NCI-H2107 treated with DMSO at 0.1 percent for 48 hours (cell line): ENCODE results near the gene HINFP.
"Not testable (repeated sequence)": the region's sequence is repeated elsewhere in the genome, so short reads cannot be mapped to it uniquely, and the experiment has no call there.

ENCODE experiments used
- DNase-seq: peaks from one replicate; lab custom pipeline; 2025; ENCODE audit not compliant: unreplicated experiment; lab: John Stamatoyannopoulos, UW

HINFP gene

DNA sequence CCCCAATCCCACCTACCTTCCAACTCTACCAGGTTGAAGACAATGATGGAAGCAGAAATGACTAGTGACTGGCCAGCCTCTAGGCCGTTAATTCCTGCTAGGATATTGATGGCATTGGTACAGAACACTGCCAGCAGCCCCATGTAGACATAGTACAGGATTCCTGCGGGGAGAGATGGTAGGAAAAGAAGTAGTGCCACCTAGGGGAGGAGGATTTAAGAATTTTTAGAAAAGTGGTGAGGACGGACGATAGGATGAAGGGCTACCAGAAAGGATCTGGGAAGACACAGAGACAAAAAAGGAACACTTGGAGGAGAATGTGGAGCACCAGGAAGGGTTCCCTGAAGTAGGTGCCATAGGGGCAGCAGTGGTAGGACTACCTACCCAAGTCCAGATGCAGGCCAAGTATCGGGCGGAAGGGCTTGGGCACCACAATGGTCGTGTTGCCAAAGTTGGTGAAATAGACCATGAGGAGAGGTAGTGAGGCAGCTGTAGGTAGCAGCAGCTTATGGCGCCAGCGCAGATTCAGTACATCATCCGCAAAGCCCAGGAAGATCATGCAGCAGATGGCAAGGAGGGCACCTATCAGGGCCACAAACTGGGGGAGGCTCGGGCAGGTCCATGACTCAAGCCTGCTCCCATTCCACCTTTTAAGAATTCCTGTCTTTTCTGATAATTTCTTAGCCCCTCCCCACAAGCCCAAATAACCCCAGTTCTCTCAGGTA lies 21.0 kb upstream of the HINFP start:
- DNase-seq: peak; percentile 49

DNA sequence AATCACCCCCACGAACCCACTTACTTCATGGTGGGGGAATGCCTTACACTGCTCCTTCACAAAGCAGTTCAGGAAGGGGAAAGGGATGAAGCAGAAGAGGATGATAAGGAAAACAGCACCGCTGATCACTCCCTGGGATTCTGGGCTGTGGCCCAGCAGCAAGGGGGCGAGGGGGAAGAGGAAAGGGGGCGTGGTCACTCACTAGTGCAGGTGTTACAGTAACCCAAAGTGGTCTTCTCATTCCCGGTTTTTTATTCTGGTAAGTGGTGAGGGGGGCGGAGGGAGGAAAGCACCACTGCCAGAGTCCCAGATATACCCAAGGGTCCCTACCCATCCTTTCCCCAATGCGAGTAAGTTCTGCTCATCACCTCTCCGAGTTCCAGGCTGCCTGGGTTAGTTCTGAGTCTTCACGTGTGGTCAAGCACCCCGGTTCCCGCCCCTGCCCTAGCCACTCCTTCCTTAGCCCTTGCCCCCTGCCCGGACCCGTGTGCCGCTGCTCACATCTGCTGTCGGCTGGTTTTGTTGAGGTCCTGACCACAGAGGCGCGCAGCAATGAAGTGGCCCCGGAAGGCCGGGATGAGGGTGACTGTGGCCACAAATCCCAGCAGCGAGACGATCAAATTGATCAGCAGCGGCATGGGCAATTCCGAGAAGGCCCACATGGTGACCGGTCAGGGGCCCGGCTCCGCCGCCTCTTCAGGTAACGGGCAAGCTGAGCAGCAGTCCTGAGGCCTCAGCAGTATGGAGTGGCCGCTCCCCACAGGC lies 20.2 kb upstream of the HINFP start:
- no peak for DNase-seq

DNA sequence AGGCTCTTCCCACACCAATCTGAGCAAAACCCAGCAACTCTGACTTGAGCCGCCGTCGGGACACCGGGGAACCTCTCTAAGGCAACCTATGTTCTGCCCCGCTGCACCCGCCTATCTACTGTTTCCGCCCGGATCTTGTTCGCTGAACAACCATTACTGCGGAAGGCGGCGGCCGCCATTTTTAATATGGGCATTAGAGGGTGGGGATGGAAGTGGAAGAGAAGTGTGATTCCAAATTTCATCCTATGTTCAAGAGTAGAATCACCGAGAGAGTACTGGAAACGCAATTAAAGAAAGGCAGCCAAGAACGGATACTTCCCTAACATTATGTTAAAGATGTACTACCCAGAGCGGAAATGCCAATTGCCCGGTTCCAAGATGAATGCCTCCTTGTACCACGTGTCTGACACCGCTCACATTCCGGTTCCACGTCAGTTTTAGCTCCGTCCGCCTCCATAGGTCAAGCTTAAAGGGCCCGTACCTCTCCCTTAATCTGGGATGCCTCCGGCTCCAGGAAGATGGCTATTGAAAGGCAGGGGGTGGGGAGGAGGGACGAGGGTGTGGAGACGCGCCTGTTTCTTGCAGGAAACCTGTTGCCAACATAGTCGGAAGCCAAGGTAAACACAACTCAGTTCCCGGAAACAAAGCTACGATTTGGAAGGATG lies 19.5 kb upstream of the HINFP start, which contains the start of gene DPAGT1:
Gene DPAGT1, minus strand, starts transcription at position 95 of the 665 bp plus-strand sequence. CDS start 198 bp downstream, outside the sequence.
- peak; percentile 97 for DNase-seq

DNA sequence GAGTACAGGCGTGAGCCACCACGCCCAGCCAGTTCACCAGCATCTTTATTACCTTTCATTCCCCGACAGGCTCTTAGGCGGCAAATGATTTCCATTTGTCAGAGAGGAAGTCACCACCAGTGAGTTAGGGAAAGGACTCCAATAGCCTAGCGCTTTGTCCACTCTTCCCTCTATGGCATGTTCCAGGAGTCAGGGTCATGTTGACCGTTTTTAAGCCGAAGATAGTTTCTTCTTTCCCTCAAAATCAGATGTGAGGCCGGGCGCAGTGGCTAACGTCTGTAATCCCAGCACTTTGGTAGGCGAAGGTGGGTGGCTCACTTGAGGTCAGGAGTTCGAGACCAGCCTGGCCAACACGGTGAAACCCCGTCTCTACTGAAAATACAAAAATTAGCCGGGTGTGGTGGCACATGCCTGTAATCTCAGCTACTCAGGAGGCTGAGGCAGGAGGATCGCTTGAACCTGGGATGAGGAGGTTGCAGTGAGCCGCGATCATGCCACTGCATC lies 18.2 kb upstream of the HINFP start:
- not testable (repeated sequence) for DNase-seq

DNA sequence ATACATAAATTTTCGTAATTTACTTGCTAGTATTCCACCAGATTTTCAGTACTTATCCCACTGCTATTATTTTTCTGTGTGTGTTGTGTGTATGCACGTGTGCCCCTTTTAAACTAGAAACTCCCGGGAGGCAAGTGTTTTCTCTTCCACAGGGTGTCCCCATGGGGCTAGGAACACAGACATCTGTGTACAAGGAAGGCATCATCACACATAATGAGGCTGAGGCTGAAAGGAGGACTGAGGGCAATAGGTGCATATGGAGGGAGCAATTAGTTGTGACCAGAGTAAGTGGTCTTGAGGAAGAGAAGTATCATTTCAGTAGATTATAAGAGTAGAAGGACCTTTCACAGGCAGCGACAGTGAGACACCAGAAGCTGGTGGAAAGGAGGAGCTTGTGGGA lies 17.6 kb upstream of the HINFP start:
- peak; percentile 52 for DNase-seq

DNA sequence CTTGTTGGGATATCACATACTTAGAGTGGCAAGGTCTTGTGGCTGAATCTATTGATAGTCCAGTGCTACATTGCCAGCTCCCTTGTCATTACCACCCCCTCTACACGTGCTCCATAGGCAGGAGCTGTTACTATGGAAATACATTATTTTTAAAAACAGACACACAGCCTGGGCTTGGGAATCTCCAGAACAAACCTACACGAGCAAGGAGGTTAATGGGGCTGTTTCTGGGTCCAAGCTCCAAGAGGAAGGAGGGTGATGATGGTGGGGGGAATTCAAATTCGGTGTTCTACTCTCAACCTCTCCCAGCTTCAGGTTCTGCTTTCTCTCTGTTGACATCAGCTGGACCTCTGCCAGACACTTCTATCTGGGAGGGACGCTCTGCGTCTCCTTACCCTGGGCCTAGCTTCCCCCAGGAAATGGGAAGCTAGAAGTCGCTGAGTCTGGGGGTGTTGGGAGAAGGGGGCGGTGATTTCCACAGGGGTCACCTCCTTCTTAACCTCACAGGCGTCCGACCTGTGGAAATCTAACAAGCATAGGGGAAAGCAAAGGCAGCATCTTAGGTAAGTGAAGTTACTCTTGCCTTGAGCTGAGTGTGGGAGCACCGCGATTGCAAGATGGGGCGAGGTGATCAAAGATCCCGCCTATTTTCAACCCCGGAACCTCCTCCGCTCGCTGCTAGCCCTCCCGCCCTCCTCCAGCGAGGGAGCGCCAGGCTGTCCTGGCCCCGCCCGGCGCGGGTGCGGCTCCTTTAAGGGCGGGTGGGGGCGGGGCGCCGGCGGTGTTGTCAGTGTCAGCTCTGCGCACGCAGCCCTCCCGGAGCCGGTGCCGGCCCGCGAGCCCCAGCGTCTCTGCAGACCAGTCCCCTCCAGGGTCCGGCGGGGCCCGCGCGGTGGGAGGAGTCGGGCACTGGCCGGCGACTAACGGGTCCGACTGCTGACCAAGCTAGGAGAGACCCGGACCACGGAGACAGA lies 14.5 kb upstream of the HINFP start, which contains the start of gene C2CD2L:
Gene C2CD2L, plus strand, starts transcription at position 781 of the 974 bp plus-strand sequence. CDS start 398 bp downstream, outside the sequence.
- DNase-seq: peak; percentile 56

DNA sequence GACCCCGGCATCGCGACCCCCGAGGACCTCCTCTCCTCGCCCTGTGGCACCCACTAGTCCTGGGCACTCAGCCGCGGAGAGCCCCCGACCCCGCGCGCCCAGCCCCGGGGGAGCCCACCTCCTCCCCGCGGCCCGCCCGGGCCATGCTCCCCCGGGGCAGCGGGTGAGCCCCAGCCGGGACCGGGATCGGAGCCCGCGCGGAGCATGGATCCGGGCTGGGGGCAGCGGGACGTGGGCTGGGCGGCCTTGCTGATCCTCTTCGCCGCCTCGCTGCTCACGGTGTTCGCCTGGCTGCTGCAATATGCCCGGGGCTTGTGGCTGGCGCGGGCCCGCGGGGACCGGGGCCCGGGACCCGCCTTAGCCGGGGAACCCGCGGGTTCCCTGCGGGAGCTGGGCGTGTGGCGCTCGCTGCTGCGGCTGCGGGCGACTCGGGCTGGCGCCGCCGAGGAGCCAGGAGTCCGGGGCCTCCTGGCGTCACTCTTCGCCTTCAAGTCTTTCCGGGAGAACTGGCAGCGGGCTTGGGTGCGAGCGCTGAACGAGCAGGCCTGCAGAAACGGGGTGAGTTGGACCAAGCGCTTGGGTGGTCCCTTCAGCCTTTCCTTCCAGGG lies 13.7 kb upstream of the HINFP start:
- no peak for DNase-seq

DNA sequence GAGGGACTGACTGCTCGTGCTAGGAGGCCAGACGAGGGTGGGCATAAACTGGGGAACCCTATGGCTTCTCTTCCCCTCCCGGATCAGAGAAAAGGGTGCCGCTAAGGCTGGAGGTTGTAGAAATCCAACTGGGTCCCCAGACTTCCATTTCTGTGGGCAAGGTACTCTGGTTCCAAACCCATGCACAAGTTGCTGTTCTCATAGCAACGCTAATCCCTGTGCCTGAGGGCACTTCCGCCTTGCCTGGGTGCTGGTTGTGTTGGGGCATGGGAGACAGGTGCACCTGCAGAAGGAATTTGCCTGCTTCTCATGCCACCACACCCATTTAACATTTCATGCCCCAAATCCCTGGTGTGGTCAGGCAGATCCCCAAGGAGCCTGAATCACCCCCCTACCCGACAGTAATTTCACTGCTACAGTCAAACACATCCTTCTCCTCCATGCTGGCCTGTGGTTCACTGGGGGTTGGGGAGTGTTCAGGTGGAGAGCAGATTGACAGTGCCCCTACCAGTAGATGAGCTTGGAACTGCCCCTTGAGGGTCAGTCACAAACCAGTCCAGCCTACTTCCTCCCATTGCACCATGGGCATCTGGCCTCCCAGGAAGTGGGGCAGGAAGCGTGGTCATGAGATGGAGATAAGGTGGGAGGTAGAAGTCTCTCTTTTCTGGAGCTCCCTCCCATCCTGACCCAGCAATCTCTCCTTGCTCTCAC lies 13.1 kb upstream of the HINFP start:
- peak; percentile 35 for DNase-seq

DNA sequence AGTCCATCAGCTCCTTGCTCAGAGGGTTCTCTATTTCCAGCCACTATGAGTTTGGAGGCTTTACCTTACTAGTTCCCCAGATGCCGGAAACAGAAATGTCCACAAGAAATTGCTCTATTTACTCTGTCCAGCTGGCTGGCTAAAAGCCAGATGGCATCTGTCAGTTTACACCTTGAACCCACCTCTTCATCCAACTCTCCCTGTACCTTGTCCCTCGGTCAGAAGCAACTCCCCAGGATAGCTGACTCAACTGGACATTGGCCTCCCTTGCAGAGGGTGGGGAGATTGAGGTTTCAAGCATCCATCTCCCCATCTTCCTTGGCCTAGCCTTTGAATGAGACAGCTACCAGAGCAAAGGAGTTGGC lies 12.5 kb upstream of the HINFP start:
- DNase-seq: no peak

DNA sequence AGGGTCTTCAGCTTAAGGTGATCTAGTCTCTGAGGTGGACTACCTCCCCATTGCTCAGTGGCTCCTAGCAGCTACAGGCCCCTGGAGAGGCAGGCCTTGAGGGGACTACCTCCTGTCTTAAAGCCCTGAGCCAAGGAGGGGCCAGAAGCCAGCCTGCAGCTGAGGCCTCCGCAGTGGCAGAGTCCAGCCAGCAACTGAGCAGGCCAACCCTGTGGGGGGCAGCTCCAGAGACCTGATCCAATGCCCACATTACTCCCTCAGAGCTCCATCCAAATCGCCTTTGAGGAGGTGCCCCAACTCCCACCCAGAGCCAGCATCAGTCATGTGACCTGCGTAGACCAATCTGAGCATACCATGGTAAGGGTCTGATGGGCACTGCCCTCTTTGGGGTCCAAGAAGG lies 11.5 kb upstream of the HINFP start:
- DNase-seq: no peak

DNA sequence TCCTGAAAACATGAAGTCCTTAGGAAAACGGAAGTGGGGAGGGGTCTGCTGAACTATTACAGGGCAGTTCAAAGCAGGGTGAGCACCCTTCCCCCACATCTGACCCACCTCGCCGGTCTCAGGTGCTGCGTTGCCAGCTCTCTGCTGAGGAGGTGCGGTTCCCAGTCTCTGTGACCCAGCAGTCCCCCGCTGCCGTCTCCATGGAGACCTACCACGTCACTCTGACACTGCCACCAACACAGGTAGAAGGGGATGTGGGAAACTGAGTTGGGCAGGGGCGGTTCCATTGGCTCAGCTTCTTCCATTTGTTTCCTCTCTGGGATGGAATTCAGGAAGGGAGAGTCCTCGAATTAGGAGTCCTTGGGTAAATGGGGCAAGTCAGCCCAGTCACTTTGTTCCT lies 10.9 kb upstream of the HINFP start:
- DNase-seq: no peak

DNA sequence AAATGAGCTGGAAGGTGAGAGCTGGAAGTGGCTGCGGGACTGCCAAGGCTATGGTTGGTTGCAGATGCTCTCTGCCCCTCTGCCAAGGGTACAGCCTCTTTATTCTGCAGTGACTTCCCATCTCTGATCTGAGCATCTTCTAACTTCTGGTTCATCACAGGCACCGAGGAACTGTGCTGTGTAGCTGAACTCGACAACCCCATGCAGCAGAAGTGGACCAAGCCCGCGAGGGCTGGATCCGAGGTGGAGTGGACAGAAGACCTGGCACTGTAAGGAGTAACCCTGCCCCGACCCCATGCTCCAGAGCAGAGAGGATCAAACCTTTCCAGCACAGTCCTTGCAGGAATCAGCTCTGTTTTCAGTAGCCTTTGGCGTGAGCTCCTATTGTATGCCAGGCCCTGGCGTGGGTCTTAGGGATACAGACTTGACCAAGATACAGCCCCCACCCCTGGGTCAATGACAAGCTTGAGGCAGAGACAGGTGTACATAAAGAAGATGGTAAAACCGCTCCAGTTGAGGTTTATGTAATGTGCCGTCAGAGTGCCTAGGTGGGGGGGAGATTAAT lies 9.9 kb upstream of the HINFP start:
- DNase-seq: no peak

DNA sequence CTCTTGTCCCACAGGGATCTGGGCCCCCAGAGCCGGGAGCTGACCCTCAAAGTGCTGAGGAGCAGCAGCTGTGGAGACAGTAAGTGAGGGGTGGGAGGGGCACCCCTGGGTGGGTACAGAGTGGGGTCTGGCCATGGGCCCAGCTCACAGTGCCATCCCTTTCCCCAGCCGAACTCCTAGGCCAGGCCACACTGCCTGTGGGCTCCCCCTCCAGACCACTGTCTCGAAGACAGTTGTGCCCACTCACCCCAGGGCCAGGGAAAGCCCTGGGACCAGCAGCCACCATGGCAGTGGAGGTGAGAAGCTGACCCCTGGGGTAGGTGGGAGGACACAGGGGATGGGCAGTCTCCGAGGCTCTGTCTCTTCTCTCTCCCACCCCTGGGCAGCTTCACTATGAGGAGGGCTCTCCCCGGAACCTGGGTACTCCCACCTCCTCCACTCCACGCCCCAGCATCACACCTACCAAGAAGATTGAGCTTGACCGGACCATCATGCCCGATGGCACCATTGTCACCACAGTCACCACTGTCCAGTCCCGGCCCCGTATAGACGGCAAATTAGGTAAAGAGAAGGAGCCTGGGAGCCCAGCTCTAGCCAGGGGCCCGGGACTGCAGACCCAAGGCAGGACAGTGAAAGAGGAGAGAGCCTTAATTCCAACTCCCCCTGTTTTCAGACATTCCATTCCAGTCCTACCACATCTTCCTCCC lies 8.9 kb upstream of the HINFP start:
- DNase-seq: no peak

DNA sequence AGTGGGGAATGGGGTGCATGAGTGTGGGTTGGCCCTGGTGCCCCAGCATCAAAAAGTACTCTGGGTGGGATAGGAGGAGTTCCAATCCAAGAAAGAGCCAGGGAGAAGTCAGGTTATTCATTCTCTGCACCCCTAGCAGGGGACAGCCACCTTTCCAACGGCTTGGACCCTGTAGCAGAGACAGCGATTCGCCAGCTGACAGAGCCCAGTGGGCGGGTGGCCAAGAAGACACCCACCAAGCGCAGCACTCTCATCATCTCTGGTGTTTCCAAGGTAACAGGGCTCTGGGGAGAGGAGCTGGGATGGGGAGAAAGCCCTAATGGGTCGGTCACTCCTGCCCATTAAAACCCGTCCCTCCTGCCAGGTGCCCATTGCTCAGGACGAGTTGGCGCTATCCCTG lies 7.7 kb upstream of the HINFP start:
- DNase-seq: no peak

DNA sequence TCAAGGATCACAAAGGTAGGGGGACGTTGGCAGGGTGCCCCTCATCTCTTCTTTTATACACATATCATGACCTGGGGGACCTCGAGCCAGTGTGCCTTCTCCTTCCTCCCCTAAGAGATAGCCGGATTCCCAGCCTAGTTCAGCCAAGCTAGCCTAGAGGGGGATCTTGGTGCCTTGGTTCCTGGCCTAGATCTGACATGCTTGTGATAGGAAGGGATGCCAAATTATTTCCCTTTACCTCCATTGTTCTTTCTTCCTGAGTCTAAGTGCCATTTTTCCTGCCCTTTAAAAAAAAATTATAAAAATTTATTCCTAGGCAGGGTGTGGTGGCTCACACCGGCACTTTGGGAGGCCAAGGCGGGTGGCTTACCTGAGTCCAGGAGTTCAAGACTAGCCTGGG lies 7.0 kb upstream of the HINFP start:
- no peak for DNase-seq

DNA sequence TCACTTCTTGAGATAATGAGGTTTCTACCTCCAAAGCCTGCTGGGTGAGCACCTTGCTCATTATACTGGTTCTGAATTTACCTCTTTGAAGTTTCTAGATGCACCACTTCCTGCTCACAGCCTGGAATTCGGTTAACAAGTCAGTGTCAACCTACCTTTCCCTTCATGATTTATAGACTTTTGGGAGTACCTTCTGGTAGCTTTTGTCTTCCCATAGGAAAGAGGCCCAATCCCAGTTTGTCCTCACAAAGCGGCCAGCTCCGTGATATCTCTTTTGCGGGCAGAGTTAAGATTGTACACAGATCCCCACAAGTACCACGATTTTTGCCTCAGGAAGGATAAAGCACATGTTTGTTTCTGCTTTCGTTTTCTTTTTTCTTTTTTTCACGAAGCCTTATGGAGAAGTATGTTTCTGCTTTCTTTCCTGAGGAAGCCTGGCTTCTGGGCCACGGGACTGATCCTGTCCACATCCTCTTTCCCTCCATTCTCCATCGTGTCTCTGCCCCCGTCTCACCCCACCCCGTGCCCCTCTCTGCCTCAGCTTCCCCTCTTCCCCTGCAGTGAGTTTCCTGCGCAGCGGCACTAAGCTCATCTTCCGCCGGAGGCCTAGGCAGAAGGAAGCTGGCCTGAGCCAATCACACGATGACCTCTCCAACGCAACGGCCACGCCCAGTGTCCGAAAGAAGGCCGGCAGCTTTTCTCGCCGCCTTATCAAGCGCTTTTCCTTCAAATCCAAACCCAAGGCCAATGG lies 5.7 kb upstream of the HINFP start:
- DNase-seq: no peak

DNA sequence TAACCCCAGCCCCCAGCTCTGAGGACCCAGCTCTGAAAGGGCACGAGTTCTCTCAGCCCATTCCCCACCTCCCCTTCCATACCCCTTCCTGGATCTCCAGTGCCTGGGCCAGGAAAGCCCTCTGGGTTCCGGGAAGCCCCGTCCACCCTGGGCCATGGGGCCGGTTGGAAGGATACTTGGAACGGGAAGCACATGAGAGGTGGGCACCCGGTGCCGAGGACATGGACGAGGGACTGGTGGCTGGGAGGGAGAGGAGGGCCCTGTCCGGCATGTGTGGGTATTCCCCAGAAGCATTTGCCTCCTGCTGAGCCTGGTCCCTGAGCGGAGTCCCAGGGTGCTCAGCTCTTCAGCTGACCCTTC lies 5.2 kb upstream of the HINFP start:
- DNase-seq: no peak

DNA sequence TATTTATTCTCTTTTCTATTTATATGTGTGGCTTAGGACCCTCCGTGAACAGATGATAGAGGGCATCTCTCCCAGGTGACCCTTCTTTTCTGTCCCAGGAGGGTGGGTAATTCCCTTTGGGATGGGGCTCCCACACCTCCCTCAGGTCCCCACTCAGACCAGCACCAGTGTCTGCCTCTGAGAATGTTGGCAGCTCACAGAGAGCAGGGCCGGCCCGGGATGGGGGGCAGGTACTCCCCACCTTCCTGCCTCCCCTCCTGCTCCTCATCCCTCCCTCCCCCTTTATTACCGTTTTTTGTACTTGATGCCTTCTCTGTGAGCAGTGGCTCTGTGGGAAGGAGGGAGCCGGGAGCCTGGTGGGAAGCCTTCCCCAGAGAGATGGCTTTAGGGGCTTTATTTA lies 4.8 kb upstream of the HINFP start:
- no peak for DNase-seq
